ENCODE results near the gene MAP1LC3A.

The MAP1LC3A gene

GRCh38 chr20:34530342-34530741, 28.2 kb upstream of the MAP1LC3A start:
- DNase-seq, result no peak

- no peak for DNase-seq
Measured at GRCh38 chr20:34531608-34532265, 26.8 kb upstream of the MAP1LC3A start.

- no peak for DNase-seq
Measured at GRCh38 chr20:34532320-34532719, 26.2 kb upstream of the MAP1LC3A start.

- no peak for DNase-seq
Measured at GRCh38 chr20:34532756-34533155, 25.8 kb upstream of the MAP1LC3A start.

GRCh38 chr20:34534391-34535165, 23.9 kb upstream of the MAP1LC3A start:
- no peak for DNase-seq

GRCh38 chr20:34535301-34535840, 23.1 kb upstream of the MAP1LC3A start:
- DNase-seq, result no peak

- no peak for DNase-seq
Measured at GRCh38 chr20:34535857-34536256, 22.7 kb upstream of the MAP1LC3A start.

- DNase-seq, result peak; percentile 74
Measured at GRCh38 chr20:34536798-34537394, 21.6 kb upstream of the MAP1LC3A start.

- no peak for DNase-seq
Measured at GRCh38 chr20:34537651-34538050, 20.9 kb upstream of the MAP1LC3A start.

- peak; percentile 75 for DNase-seq
Measured at GRCh38 chr20:34538671-34539123, 19.8 kb upstream of the MAP1LC3A start.

- no peak for DNase-seq
Measured at GRCh38 chr20:34539756-34540155, 18.8 kb upstream of the MAP1LC3A start.

GRCh38 chr20:34540596-34541263, 17.8 kb upstream of the MAP1LC3A start:
- no peak for DNase-seq

- DNase-seq, result no peak
Measured at GRCh38 chr20:34541264-34541901, 17.1 kb upstream of the MAP1LC3A start.

- DNase-seq, result no peak
Measured at GRCh38 chr20:34541917-34542316, 16.6 kb upstream of the MAP1LC3A start.

- no peak for DNase-seq
Measured at GRCh38 chr20:34542439-34542838, 16.1 kb upstream of the MAP1LC3A start.

GRCh38 chr20:34543463-34544056, 15.0 kb upstream of the MAP1LC3A start:
- no peak for DNase-seq

- peak; percentile 48 for DNase-seq
Measured at GRCh38 chr20:34544109-34544796, 14.3 kb upstream of the MAP1LC3A start.

GRCh38 chr20:34546751-34547181, 11.8 kb upstream of the MAP1LC3A start:
- DNase-seq, result no peak

- DNase-seq, result no peak
Measured at GRCh38 chr20:34547844-34548613, 10.5 kb upstream of the MAP1LC3A start.

- no peak for DNase-seq
Measured at GRCh38 chr20:34549291-34549928, 9.1 kb upstream of the MAP1LC3A start.
